Uterus (tissue), 4 donors: ENCODE data around the gene LRRC1. TPM values are rescaled to one million over a fixed set of nuclear protein-coding genes. Genes with fewer than 3 reads are reported as not detected.

Experiments
- DNase-seq, 2 donors: peaks; one replicate each; pipeline ENCODE4 v3.0.0-alpha.2; 2019 to 2020
- H3K27ac ChIP-seq, 2 donors: fragments of 200-600 bp; sonication (generic); 1 replicate in 1 of 2; 2 replicates in 1 of 2; pipeline ENCODE4 v1.5.1; 2016 to 2018
- H3K27me3 ChIP-seq, 2 donors: fragments of 200-600 bp; sonication (generic); one replicate each; pipeline ENCODE4 v1.5.1; 2018 to 2019; ENCODE audit warnings: control low read depth in 1 of 2
- H3K36me3 ChIP-seq, 2 donors: fragments of 200-600 bp; sonication (generic); one replicate each; pipeline ENCODE4 v1.5.1; 2019; ENCODE audit warnings: control low read depth in 1 of 2
- H3K4me1 ChIP-seq, 2 donors: fragments of 200-600 bp; sonication (generic); one replicate each; pipeline ENCODE4 v1.5.1; 2018 to 2019; ENCODE audit warnings: control low read depth in 1 of 2
- H3K4me3 ChIP-seq, 2 donors: fragments of 200-600 bp; sonication (generic); 1 replicate in 1 of 2; 2 replicates in 1 of 2; pipeline ENCODE4 v1.5.1; 2018 to 2019; ENCODE audit warnings: mild to moderate bottlenecking in 1 of 2
- H3K9me3 ChIP-seq, 2 donors: fragments of 200-600 bp; sonication (generic); one replicate each; pipeline ENCODE4 v1.5.1; 2019; ENCODE audit warnings: control low read depth in 1 of 2
- POLR2A ChIP-seq, 2 donors: fragments of 450-650 bp; IDR thresholded peaks; one replicate each; pipeline ENCODE4 v1.6.1; 2016; ENCODE audit warnings: antibody characterized with exemption in 2 of 2, mild to moderate bottlenecking in 1 of 2, moderate library complexity in 1 of 2
- intact Hi-C: fragments of 100-400 bp; cut with DNase I; formaldehyde crosslinking; loops from one replicate; pipeline ENCODE4 v1.15.1; 2023; ENCODE audit warnings: low total_unique reads
- total RNA-seq, 4 donors: library from RNA; depleted of rRNA in 3 of 4; stranded (reverse); fragments of >200 nt in 3 of 4; gene quantifications; one replicate each; pipeline versions ENCODE4 v1.1.0 to v1.2.4, GENCODE V29; 2014 to 2023
- TF ChIP-seq, protein P1 (sequence below), 4 experiments: fragments of 200-600 bp in 2 of 4; fragments of 450-650 bp in 2 of 4; sonication (generic) in 2 of 4; IDR thresholded peaks; one replicate each; pipeline ENCODE4 v1.5.1; 2016 to 2019; ENCODE audit warnings: antibody characterized with exemption in 4 of 4, mild to moderate bottlenecking in 2 of 4, moderate library complexity in 1 of 4
- donor health status: DM: yes; HTN: yes; CAD: no.

The LRRC1 gene
- total RNA-seq, 4 donors from 2014 or later = 4.4 to 39.7 (median 17.7) TPM

- no peak overlapping the region for H3K27ac ChIP-seq
- intact Hi-C loops = no loop called here
Measured at GRCh38 chr6:53765270-53765669, 29.5 kb upstream of the LRRC1 start.

GRCh38 chr6:53766930-53767329, 27.9 kb upstream of the LRRC1 start:
- TF ChIP-seq POLR2A (IDR thresholded peaks at IDR 0.05) = no peak
- TF ChIP-seq, protein P1, sequence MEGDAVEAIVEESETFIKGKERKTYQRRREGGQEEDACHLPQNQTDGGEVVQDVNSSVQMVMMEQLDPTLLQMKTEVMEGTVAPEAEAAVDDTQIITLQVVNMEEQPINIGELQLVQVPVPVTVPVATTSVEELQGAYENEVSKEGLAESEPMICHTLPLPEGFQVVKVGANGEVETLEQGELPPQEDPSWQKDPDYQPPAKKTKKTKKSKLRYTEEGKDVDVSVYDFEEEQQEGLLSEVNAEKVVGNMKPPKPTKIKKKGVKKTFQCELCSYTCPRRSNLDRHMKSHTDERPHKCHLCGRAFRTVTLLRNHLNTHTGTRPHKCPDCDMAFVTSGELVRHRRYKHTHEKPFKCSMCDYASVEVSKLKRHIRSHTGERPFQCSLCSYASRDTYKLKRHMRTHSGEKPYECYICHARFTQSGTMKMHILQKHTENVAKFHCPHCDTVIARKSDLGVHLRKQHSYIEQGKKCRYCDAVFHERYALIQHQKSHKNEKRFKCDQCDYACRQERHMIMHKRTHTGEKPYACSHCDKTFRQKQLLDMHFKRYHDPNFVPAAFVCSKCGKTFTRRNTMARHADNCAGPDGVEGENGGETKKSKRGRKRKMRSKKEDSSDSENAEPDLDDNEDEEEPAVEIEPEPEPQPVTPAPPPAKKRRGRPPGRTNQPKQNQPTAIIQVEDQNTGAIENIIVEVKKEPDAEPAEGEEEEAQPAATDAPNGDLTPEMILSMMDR (IDR thresholded peaks at IDR 0.05) = no peak
- H3K27me3 ChIP-seq = no peaks in the 10 kb centered on the region
- intact Hi-C loops = no loop called here
- no peaks in the 10 kb centered on the region for H3K9me3 ChIP-seq
- no peaks in the 10 kb centered on the region for H3K36me3 ChIP-seq
- no peak overlapping the region for H3K27ac ChIP-seq
- no peak for DNase-seq
- H3K4me3 ChIP-seq = no peak overlapping the region
- no peaks in the 10 kb centered on the region for H3K4me1 ChIP-seq

More at GRCh38 chr6:53765270-53765669, 29.5 kb upstream of the LRRC1 start:
- no peaks in the 10 kb centered on the region for H3K27me3 ChIP-seq
- no peaks in the 10 kb centered on the region for H3K9me3 ChIP-seq
- no peak for TF ChIP-seq POLR2A (IDR thresholded peaks at IDR 0.05)
- TF ChIP-seq, protein P1 (IDR thresholded peaks at IDR 0.05) = no peak
- no peak overlapping the region for H3K4me3 ChIP-seq
- no peaks in the 10 kb centered on the region for H3K4me1 ChIP-seq
- H3K36me3 ChIP-seq = no peaks in the 10 kb centered on the region
- DNase-seq = no peak

- Histone ChIP-seq H3K27ac (no peak overlapping the region), H3K9me3 (no peaks in the 10 kb centered on the region), H3K4me1 (no peaks in the 10 kb centered on the region), H3K36me3 (no peaks in the 10 kb centered on the region), H3K4me3 (no peak overlapping the region), H3K27me3 (no peaks in the 10 kb centered on the region)
- intact Hi-C loops = no loop called here
- DNase-seq = no peak
- TF ChIP-seq, protein P1 (IDR thresholded peaks at IDR 0.05) = no peak
- no peak for TF ChIP-seq POLR2A (IDR thresholded peaks at IDR 0.05)
Measured at GRCh38 chr6:53767941-53768340, 26.9 kb upstream of the LRRC1 start.

GRCh38 chr6:53768636-53769035, 26.2 kb upstream of the LRRC1 start:
- TF ChIP-seq, protein P1 (IDR thresholded peaks at IDR 0.05) = no peak
- no peak for TF ChIP-seq POLR2A (IDR thresholded peaks at IDR 0.05)
- H3K27ac ChIP-seq = no peak overlapping the region

GRCh38 chr6:53770780-53771249, 24.0 kb upstream of the LRRC1 start:
- H3K9me3 ChIP-seq = no peaks in the 10 kb centered on the region
- no peak for TF ChIP-seq POLR2A (IDR thresholded peaks at IDR 0.05)
- TF ChIP-seq, protein P1 (IDR thresholded peaks at IDR 0.05) = no peak
- intact Hi-C loops = no loop called here
- no peaks in the 10 kb centered on the region for H3K27me3 ChIP-seq
- no peaks in the 10 kb centered on the region for H3K36me3 ChIP-seq
- H3K4me3 ChIP-seq = no peak overlapping the region
- no peak for DNase-seq
- H3K4me1 ChIP-seq = no peaks in the 10 kb centered on the region
- no peak overlapping the region for H3K27ac ChIP-seq

More at GRCh38 chr6:53768636-53769035, 26.2 kb upstream of the LRRC1 start:
- Histone ChIP-seq H3K4me1 (no peaks in the 10 kb centered on the region), H3K36me3 (no peaks in the 10 kb centered on the region), H3K27me3 (no peaks in the 10 kb centered on the region), H3K4me3 (no peak overlapping the region), H3K9me3 (no peaks in the 10 kb centered on the region)
- no peak for DNase-seq
- intact Hi-C loops = no loop called here
